SK-N-SH treated with all-trans-retinoic acid at 6 μM for 48 hours (cell line): ENCODE data around the gene FRMD4A.

Source experiments
- ATAC-seq: fragments of 200-7000 bp; cut with Tn5 transposase; 3 replicates; pipeline ENCODE4 v1.9.1; 2020; ENCODE audit warnings: mild to moderate bottlenecking, moderate library complexity
- ARNTL ChIP-seq: fragments of 450-650 bp; formaldehyde crosslinking; IDR thresholded peaks from 2 replicates; pipeline ENCODE4 v1.5.0; 2020; ENCODE audit warnings: low read depth, mild to moderate bottlenecking, moderate library complexity, borderline replicate concordance
- BACH2 ChIP-seq: fragments of 250-450 bp; sonication (Bioruptor Pico); IDR thresholded peaks from 2 replicates; pipeline ENCODE4 v1.9.0; 2021; ENCODE audit warnings: mild to moderate bottlenecking, borderline replicate concordance
- CREB5 ChIP-seq: fragments of 250-450 bp; sonication (Bioruptor Pico); IDR thresholded peaks from 2 replicates; pipeline ENCODE4 v1.5.1; 2020; ENCODE audit warnings: low read depth, mild to moderate bottlenecking, moderate library complexity
- CSDC2 ChIP-seq: fragments of 250-450 bp; sonication (Bioruptor Pico); IDR thresholded peaks from 2 replicates; pipeline ENCODE4 v1.5.0; 2020; ENCODE audit warnings: mild to moderate bottlenecking, moderate library complexity
- CSRNP3 ChIP-seq: fragments of 250-450 bp; sonication (Bioruptor Pico); IDR thresholded peaks from 2 replicates; pipeline ENCODE4 v1.5.1; 2021; ENCODE audit warnings: mild to moderate bottlenecking, moderate library complexity
- ESRRG ChIP-seq: fragments of 250-450 bp; sonication (Bioruptor Pico); IDR thresholded peaks from 2 replicates; pipeline ENCODE4 v1.6.1; 2021; ENCODE audit warnings: mild to moderate bottlenecking
- GLIS3 ChIP-seq: fragments of 250-450 bp; sonication (Bioruptor Pico); IDR thresholded peaks from 2 replicates; pipeline ENCODE4 v1.5.0; 2020; ENCODE audit warnings: mild to moderate bottlenecking, moderate library complexity
- ISL1 ChIP-seq: fragments of 250-450 bp; sonication (Bioruptor Pico); IDR thresholded peaks from 2 replicates; pipeline ENCODE4 v2.1.2; 2022; ENCODE audit warnings: mild to moderate bottlenecking, moderate library complexity
- OSR1 ChIP-seq: fragments of 250-450 bp; sonication (Bioruptor Pico); IDR thresholded peaks from 2 replicates; pipeline ENCODE4 v1.8.0; 2022; ENCODE audit warnings: moderate library complexity, mild to moderate bottlenecking, inconsistent platforms
- PATZ1 ChIP-seq: fragments of 250-450 bp; sonication (Bioruptor Pico); IDR thresholded peaks from 2 replicates; pipeline ENCODE4 v1.8.0; 2020; ENCODE audit warnings: mild to moderate bottlenecking, moderate library complexity, borderline replicate concordance
- POU6F1 ChIP-seq: fragments of 250-450 bp; sonication (Bioruptor Pico); IDR thresholded peaks from 2 replicates; pipeline ENCODE4 v1.8.0; 2021; ENCODE audit warnings: low read depth, mild to moderate bottlenecking, moderate library complexity, borderline replicate concordance
- PPARA ChIP-seq: fragments of 250-450 bp; sonication (Bioruptor Pico); IDR thresholded peaks from 2 replicates; pipeline ENCODE4 v1.5.0; 2020; ENCODE audit warnings: mild to moderate bottlenecking, borderline replicate concordance
- SNAI2 ChIP-seq: fragments of 250-450 bp; sonication (Bioruptor Pico); IDR thresholded peaks from 2 replicates; pipeline ENCODE4 v1.5.0; 2020; ENCODE audit warnings: mild to moderate bottlenecking, moderate library complexity
- TOX ChIP-seq: fragments of 250-450 bp; sonication (Bioruptor Pico); IDR thresholded peaks from 2 replicates; pipeline ENCODE4 v1.8.0; 2021; ENCODE audit warnings: mild to moderate bottlenecking, moderate library complexity, borderline replicate concordance
- TSHZ2 ChIP-seq: fragments of 250-450 bp; sonication (Bioruptor Pico); IDR thresholded peaks from 2 replicates; pipeline ENCODE4 v1.5.0; 2020; ENCODE audit warnings: mild to moderate bottlenecking, moderate library complexity
- ZC3H10 ChIP-seq: fragments of 250-450 bp; sonication (Bioruptor Pico); IDR thresholded peaks from 2 replicates; pipeline ENCODE4 v1.5.1; 2021; ENCODE audit warnings: mild to moderate bottlenecking, moderate library complexity
- ZFP3 ChIP-seq: fragments of 250-450 bp; sonication (Bioruptor Pico); IDR thresholded peaks from 2 replicates; pipeline ENCODE4 v1.5.0; 2020; ENCODE audit warnings: mild to moderate bottlenecking, moderate library complexity
- ZFP30 ChIP-seq: fragments of 450-650 bp; formaldehyde crosslinking; IDR thresholded peaks from 2 replicates; pipeline ENCODE4 v1.5.0; 2022; ENCODE audit warnings: mild to moderate bottlenecking, moderate library complexity
- ZNF565 ChIP-seq: fragments of 450-650 bp; formaldehyde crosslinking; conservative IDR thresholded peaks from 2 replicates; pipeline ENCODE4 v1.5.0; 2020; ENCODE audit warnings: low read depth, mild to moderate bottlenecking, moderate library complexity
- ZNF70 ChIP-seq: fragments of 450-650 bp; formaldehyde crosslinking; IDR thresholded peaks from 2 replicates; pipeline ENCODE4 v1.5.0; 2020; ENCODE audit warnings: mild to moderate bottlenecking, moderate library complexity
- ZNF8 ChIP-seq: fragments of 450-650 bp; formaldehyde crosslinking; IDR thresholded peaks from 2 replicates; pipeline ENCODE4 v1.5.0; 2020; ENCODE audit warnings: mild to moderate bottlenecking, moderate library complexity

Gene FRMD4A

GRCh38 chr10:14253079-14253478, 77.6 kb downstream of the FRMD4A start:
- TF ChIP-seq OSR1 (CRISPR knock-in tag): no peak
- no peak for TF ChIP-seq ZC3H10 (CRISPR knock-in tag)
- no peak for TF ChIP-seq ZNF70 (CRISPR knock-in tag)
- no peak for TF ChIP-seq ZNF565 (CRISPR knock-in tag)
- no peak for TF ChIP-seq ARNTL (CRISPR knock-in tag)
- no peak for TF ChIP-seq TOX (CRISPR knock-in tag)
- TF ChIP-seq CSDC2 (CRISPR knock-in tag): no peak
- TF ChIP-seq BACH2 (CRISPR knock-in tag): no peak
- no peak for TF ChIP-seq PPARA (CRISPR knock-in tag)
- TF ChIP-seq ESRRG (CRISPR knock-in tag): no peak
- ATAC-seq: no peak

- no peak for ATAC-seq
- TF ChIP-seq ZFP3 (no peak), TOX (CRISPR knock-in tag) (no peak), ZFP30 (CRISPR knock-in tag) (no peak), ZNF565 (CRISPR knock-in tag) (no peak), ARNTL (CRISPR knock-in tag) (no peak), SNAI2 (CRISPR knock-in tag) (no peak), CSRNP3 (CRISPR knock-in tag) (no peak), CREB5 (CRISPR knock-in tag) (no peak), OSR1 (CRISPR knock-in tag) (no peak), BACH2 (CRISPR knock-in tag) (no peak), ZC3H10 (CRISPR knock-in tag) (no peak), ESRRG (CRISPR knock-in tag) (no peak), TSHZ2 (no peak), GLIS3 (CRISPR knock-in tag) (no peak), ISL1 (no peak), POU6F1 (no peak)
Observed at GRCh38 chr10:14250496-14251076, 80.1 kb downstream of the FRMD4A start.

GRCh38 chr10:14247377-14248116, 83.2 kb downstream of the FRMD4A start:
- no peak for ATAC-seq
- no peak for TF ChIP-seq ZNF8 (CRISPR knock-in tag)
- no peak for TF ChIP-seq ISL1
- no peak for TF ChIP-seq CREB5 (CRISPR knock-in tag)
- TF ChIP-seq OSR1 (CRISPR knock-in tag): no peak
- TF ChIP-seq TOX (CRISPR knock-in tag): no peak
- TF ChIP-seq TSHZ2: no peak
- TF ChIP-seq PATZ1 (CRISPR knock-in tag): no peak
